Measurements from ENCODE around the gene NUTM1. TPM values are rescaled to one million over a fixed set of nuclear protein-coding genes. Genes with fewer than 3 reads are reported as not detected.
A peak's percentile ranks its signal among the peaks of the same experiment; 100 is the strongest.
"Not testable (repeated sequence)": the region's sequence is repeated elsewhere in the genome, so short reads cannot be mapped to it uniquely, and the experiment has no call there.

NUTM1 gene
- polyA plus RNA-seq, 3 donors from 2014 or later, result not detected

DNA sequence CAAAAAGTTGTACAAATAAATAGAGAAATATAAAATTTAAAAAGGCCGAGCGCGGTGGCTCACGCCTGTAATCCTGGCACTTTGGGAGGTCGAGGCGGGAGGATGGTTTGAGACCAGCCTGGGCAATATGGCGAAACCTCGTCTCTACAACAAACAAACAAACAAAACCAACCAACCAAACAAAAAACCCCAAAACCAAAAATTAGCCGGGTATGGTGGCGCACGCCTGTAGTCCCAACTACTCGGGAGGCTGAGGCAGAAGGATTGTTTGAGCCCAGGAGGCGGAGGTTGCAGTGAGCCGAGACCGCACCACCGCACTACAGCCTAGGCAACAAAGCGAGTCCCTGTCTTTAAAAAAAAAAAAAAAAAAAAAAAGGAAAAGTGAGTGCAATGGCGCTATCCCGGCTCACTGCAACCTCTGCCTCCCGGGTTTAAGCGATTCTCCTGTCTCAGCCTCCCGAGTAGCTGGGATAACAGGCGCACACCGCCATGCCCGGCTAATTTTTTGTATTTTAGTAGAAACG is 840 bp upstream of the NUTM1 start:
- H3K27me3 Mint-ChIP-seq (ENCODE audit: low read depth in 3 of 3); H3K9me3 Mint-ChIP-seq; DNase-seq: not testable (repeated sequence)
- H3K27ac Mint-ChIP-seq, result peak overlapping the region in 5 of 6 donors; percentile 74 to 89 (median 82)
- H3K36me3 Mint-ChIP-seq, result peaks cover 6 to 10% (median 10%) of the 10 kb centered on the region in 3 donors
- peak overlapping the region in 2 of 5 donors; percentile 85 to 90 for H3K4me3 Mint-ChIP-seq
- H3K4me1 Mint-ChIP-seq, result peaks cover 19 to 23% of the 10 kb centered on the region in 2 donors

GRCh38 chr15:34347951-34348638 is 5.0 kb downstream of the NUTM1 start:
- Mint-ChIP-seq H3K36me3 (no peaks in the 10 kb centered on the region), H3K4me3 (no peak overlapping the region), H3K9me3 (no peaks in the 10 kb centered on the region), H3K27me3 (ENCODE audit: low read depth in 3 of 3) (peaks cover 1 to 2% (median 2%) of the 10 kb centered on the region in 3 donors), H3K27ac (no peak overlapping the region), H3K4me1 (no peaks in the 10 kb centered on the region)
- DNase-seq, result no peak

DNA sequence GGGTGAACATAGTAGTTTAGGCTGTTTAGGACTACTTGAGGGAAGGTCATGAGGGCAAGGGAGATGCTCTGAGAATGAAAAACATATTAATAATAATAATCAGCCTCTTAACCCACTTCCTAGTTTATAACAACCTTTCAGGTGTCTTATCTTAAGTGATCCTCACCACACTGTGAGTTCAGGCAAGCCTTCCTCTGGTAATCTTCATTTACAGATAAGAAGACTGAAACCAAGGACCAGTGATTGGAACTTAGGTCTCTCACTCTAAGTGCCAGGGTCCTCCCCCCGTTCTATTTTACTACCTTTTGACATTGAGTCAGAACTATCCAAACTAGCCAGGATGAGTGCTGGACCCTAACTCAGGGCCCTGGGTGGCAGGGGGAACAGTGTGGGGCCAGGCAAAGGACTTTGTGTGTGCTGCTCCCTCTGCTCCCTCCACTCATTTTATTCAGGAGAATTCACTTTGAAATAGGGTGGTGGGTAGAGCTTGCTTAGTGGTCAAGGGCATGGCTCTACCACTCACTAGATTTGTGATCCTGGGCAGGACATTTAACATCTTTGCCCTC is 5.7 kb downstream of the NUTM1 start:
- no peak for DNase-seq
- Mint-ChIP-seq H3K27me3 (ENCODE audit: low read depth in 3 of 3) (peaks cover 1 to 2% (median 2%) of the 10 kb centered on the region in 3 donors), H3K36me3 (no peaks in the 10 kb centered on the region), H3K27ac (no peak overlapping the region), H3K4me3 (no peak overlapping the region), H3K4me1 (no peaks in the 10 kb centered on the region), H3K9me3 (no peaks in the 10 kb centered on the region)

- Mint-ChIP-seq H3K27ac (no peak overlapping the region), H3K4me1 (no peaks in the 10 kb centered on the region), H3K9me3 (no peaks in the 10 kb centered on the region), H3K27me3 (ENCODE audit: low read depth in 3 of 3) (peaks cover 1 to 2% (median 2%) of the 10 kb centered on the region in 3 donors), H3K36me3 (peaks cover 0 to 3% (median 3%) of the 10 kb centered on the region in 3 donors), H3K4me3 (no peak overlapping the region)
- DNase-seq, result no peak
Measured at GRCh38 chr15:34349769-34350168, 6.7 kb downstream of the NUTM1 start.

DNA sequence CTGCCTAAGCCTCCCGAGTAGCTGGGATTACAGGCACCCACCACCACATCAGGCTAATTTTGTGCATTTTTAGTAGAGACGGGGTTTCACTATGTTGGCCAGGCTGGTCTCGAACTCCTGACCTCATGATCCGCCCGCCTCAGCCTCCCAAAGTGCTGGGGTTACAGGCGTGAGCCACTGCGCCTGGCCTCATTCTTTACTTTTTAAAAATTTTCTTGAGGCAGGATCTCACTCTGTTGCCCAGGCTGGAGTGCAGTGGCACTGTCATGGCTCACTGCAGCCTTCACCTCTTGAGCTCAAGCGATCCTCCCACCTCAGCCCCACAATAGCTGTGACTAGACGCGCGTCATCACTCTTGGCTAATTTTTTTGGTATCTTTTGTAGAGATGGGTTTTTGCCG is 9.9 kb downstream of the NUTM1 start:
- DNase-seq; H3K4me1 Mint-ChIP-seq; H3K27me3 Mint-ChIP-seq (ENCODE audit: low read depth in 3 of 3); H3K9me3 Mint-ChIP-seq; H3K4me3 Mint-ChIP-seq; H3K27ac Mint-ChIP-seq: not testable (repeated sequence)
- peaks cover 7 to 15% (median 11%) of the 10 kb centered on the region in 3 donors for H3K36me3 Mint-ChIP-seq

DNA sequence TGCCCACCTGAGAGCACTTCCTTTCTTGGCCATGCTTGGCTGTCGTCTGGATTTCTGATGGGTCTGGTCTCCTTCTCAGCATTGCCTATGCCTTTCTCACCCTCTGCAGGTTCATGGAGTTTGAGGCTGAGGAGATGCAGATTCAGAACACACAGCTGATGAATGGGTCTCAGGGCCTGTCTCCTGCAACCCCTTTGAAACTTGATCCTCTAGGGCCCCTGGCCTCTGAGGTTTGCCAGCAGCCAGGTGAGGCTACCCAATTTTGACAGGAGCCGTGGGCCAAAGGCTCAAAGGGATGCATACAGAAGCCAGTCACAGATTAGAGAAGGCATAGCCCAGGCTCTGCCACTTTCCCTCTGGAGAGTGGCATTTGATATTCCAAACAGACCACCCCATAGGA is 10.5 kb downstream of the NUTM1 start:
- H3K4me1 Mint-ChIP-seq, result no peaks in the 10 kb centered on the region
- H3K4me3 Mint-ChIP-seq, result no peak overlapping the region
- peaks cover 11 to 18% (median 15%) of the 10 kb centered on the region in 3 donors for H3K36me3 Mint-ChIP-seq
- no peak for DNase-seq
- H3K9me3 Mint-ChIP-seq, result no peaks in the 10 kb centered on the region
- no peak overlapping the region for H3K27ac Mint-ChIP-seq
- peaks cover 0 to 2% (median 2%) of the 10 kb centered on the region in 3 donors for H3K27me3 Mint-ChIP-seq (ENCODE audit: low read depth in 3 of 3)

DNA sequence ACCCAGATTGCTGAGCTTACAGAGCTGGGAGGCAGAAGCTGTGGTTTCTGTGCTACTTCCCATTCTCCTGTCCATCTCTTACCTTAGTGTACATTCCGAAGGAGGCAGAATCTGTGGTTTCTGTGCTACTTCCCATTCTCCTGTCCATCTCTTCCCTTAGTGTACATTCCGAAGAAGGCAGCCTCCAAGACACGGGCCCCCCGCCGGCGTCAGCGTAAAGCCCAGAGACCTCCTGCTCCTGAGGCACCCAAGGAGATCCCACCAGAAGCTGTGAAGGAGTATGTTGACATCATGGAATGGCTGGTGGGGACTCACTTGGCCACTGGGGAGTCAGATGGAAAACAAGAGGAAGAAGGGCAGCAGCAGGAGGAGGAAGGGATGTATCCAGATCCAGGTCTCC is 11.2 kb downstream of the NUTM1 start:
- Mint-ChIP-seq H3K4me1 (no peaks in the 10 kb centered on the region), H3K9me3 (no peaks in the 10 kb centered on the region), H3K4me3 (no peak overlapping the region), H3K27ac (no peak overlapping the region), H3K36me3 (peaks cover 12 to 23% (median 15%) of the 10 kb centered on the region in 3 donors), H3K27me3 (ENCODE audit: low read depth in 3 of 3) (peaks cover 0 to 2% (median 2%) of the 10 kb centered on the region in 3 donors)
- no peak for DNase-seq

- H3K9me3 Mint-ChIP-seq, result no peaks in the 10 kb centered on the region
Measured at GRCh38 chr15:34355241-34355640, 12.1 kb downstream of the NUTM1 start.

GRCh38 chr15:34357653-34358052 is 14.5 kb downstream of the NUTM1 start:
- Mint-ChIP-seq H3K9me3 (no peaks in the 10 kb centered on the region), H3K36me3 (peaks cover 16 to 36% (median 22%) of the 10 kb centered on the region in 3 donors), H3K4me3 (no peak overlapping the region), H3K27me3 (ENCODE audit: low read depth in 3 of 3) (no peaks in the 10 kb centered on the region), H3K4me1 (no peaks in the 10 kb centered on the region), H3K27ac (peak overlapping the region in 1 of 6 donors; percentile 49)
- no peak for DNase-seq

More at GRCh38 chr15:34355241-34355640, 12.1 kb downstream of the NUTM1 start:
- Mint-ChIP-seq H3K27ac (no peak overlapping the region), H3K4me3 (no peak overlapping the region), H3K27me3 (ENCODE audit: low read depth in 3 of 3) (no peaks in the 10 kb centered on the region), H3K4me1 (no peaks in the 10 kb centered on the region), H3K36me3 (peaks cover 12 to 26% (median 15%) of the 10 kb centered on the region in 3 donors)
- no peak for DNase-seq

DNA sequence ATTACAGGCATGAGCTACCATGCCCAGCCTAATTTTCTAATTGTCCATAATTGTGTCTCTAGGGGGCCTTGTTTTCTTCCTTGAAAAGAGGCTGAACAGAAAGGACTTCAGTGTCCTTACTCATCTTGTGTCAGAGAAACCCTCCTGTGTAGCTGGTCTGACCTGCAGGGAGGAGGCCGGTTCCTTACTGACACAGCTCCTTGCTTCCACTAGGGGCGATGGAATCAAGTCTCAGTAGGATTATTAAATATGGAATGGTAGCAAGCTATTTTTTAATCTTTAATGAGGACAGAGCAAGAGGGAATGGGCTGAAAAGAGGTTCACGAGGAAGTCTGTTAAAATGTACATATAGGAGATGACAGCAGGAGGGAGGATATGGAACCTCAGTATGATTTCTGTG is 15.3 kb downstream of the NUTM1 start:
- DNase-seq, result no peak
- Mint-ChIP-seq H3K9me3 (no peaks in the 10 kb centered on the region), H3K36me3 (peaks cover 16 to 41% (median 26%) of the 10 kb centered on the region in 3 donors), H3K27me3 (ENCODE audit: low read depth in 3 of 3) (no peaks in the 10 kb centered on the region), H3K4me1 (no peaks in the 10 kb centered on the region), H3K27ac (no peak overlapping the region), H3K4me3 (no peak overlapping the region)

DNA sequence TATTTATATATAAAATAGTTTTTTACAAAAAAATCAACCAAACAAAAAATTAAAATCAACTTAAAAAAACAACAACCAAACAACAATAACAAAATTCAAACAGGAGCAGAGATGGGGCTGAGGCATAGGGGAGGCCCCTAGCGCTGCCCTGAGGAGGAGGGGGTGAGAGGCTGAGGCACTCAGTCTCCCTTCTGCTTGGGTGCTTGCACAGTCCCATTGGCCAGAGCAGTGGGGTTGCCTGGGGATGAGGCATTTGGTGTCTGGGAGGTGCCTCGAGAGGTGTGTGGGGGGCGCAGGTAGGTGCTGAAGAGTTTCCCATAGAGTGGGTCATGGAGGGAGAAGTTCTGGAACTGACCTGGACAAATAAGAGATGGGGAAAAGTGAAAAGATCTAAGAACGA is 15.8 kb downstream of the NUTM1 start:
- no peaks in the 10 kb centered on the region for H3K9me3 Mint-ChIP-seq
- H3K4me1 Mint-ChIP-seq, result no peaks in the 10 kb centered on the region
- H3K36me3 Mint-ChIP-seq, result peaks cover 16 to 41% (median 26%) of the 10 kb centered on the region in 3 donors
- peak overlapping the region in 1 of 6 donors; percentile 46 for H3K27ac Mint-ChIP-seq
- no peak for DNase-seq
- peaks cover 0 to 2% (median 0%) of the 10 kb centered on the region in 3 donors for H3K27me3 Mint-ChIP-seq (ENCODE audit: low read depth in 3 of 3)
- H3K4me3 Mint-ChIP-seq, result no peak overlapping the region

GRCh38 chr15:34359416-34359815 is 16.3 kb downstream of the NUTM1 start:
- Mint-ChIP-seq H3K27ac (no peak overlapping the region), H3K4me1 (no peaks in the 10 kb centered on the region), H3K9me3 (no peaks in the 10 kb centered on the region), H3K4me3 (no peak overlapping the region), H3K36me3 (peaks cover 16 to 41% (median 26%) of the 10 kb centered on the region in 3 donors), H3K27me3 (ENCODE audit: low read depth in 3 of 3) (peaks cover 0 to 2% (median 0%) of the 10 kb centered on the region in 3 donors)
- DNase-seq, result no peak

DNA sequence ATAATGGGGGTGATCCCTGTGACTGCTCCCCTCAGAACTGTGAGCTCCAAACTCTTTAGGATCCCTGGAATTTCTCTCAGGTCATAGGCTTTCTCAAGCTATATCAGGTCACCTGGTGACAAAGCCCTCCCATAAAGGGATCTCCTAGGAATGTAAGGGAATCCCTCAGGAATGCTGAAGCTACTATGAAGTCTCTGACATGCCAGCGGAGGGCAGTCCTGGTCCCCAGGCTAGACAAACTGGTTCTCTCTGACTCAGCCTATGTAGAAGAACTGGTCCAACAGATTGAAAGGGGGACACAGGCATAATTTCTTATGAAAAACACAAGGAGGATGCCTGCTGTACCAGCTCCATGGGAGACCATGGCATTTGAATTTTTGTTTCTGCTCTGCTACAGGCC is 17.2 kb downstream of the NUTM1 start:
- Mint-ChIP-seq H3K4me3 (no peak overlapping the region), H3K27me3 (ENCODE audit: low read depth in 3 of 3) (peaks cover 0 to 2% (median 0%) of the 10 kb centered on the region in 3 donors), H3K27ac (no peak overlapping the region), H3K4me1 (peaks cover 8 to 9% of the 10 kb centered on the region in 2 donors), H3K36me3 (peaks cover 16 to 34% (median 18%) of the 10 kb centered on the region in 3 donors), H3K9me3 (no peaks in the 10 kb centered on the region)
- DNase-seq, result no peak

GRCh38 chr15:34361278-34361677 is 18.2 kb downstream of the NUTM1 start:
- Mint-ChIP-seq H3K27me3 (ENCODE audit: low read depth in 3 of 3) (peaks cover 0 to 2% (median 2%) of the 10 kb centered on the region in 3 donors), H3K4me3 (no peak overlapping the region), H3K36me3 (peaks cover 15 to 32% (median 16%) of the 10 kb centered on the region in 3 donors), H3K4me1 (peaks cover 18 to 19% of the 10 kb centered on the region in 2 donors), H3K27ac (no peak overlapping the region), H3K9me3 (no peaks in the 10 kb centered on the region)
- DNase-seq, result no peak

All from immature natural killer cell (primary cell).